Omental fat pad (tissue), 4 donors: ENCODE data around the gene PLXND1. TPM values are rescaled to one million over a fixed set of nuclear protein-coding genes. Genes with fewer than 3 reads are reported as not detected.

ENCODE experiments used
- ATAC-seq: fragments of 150-250 bp; one replicate; pipeline ENCODE4 v1.9.1; 2016; ENCODE audit warnings: mild to moderate bottlenecking, moderate library complexity; ENCODE audit not compliant: low FRiP score
- DNase-seq: peaks from one replicate; pipeline ENCODE4 v3.0.0-alpha.2; 2019; ENCODE audit warnings: low spot score
- CTCF ChIP-seq, 3 donors: fragments of 450-650 bp; IDR thresholded peaks; one replicate each; pipeline ENCODE4 v1.5.1; 2016 to 2017; ENCODE audit warnings: antibody characterized with exemption in 3 of 3, mild to moderate bottlenecking in 3 of 3, moderate library complexity in 2 of 3
- total RNA-seq, 4 donors: library from RNA; depleted of rRNA; stranded (reverse); fragments of >200 nt; gene quantifications; one replicate each; pipeline ENCODE4 v1.1.0, GENCODE V29; 2016

Gene PLXND1
- total RNA-seq, 4 donors from 2014 or later = 82.7 to 364 (median 170) TPM

GRCh38 chr3:129555616-129556357 is 50.7 kb downstream of the PLXND1 start:
- no peak for ATAC-seq

GRCh38 chr3:129555153-129555550 is 51.3 kb downstream of the PLXND1 start:
- ATAC-seq (no peak), DNase-seq (no peak)
- no peak for TF ChIP-seq CTCF (IDR thresholded peaks at IDR 0.05)

More at GRCh38 chr3:129555616-129556357, 50.7 kb downstream of the PLXND1 start:
- DNase-seq = no peak
- no peak for TF ChIP-seq CTCF (IDR thresholded peaks at IDR 0.05)

GRCh38 chr3:129554356-129555152 is 51.9 kb downstream of the PLXND1 start:
- DNase-seq (no peak), ATAC-seq (no peak)
- TF ChIP-seq CTCF (IDR thresholded peaks at IDR 0.05) = no peak

GRCh38 chr3:129553719-129554118 is 52.8 kb downstream of the PLXND1 start:
- no peak for TF ChIP-seq CTCF (IDR thresholded peaks at IDR 0.05)
- DNase-seq = no peak
- ATAC-seq = no peak

- TF ChIP-seq CTCF (IDR thresholded peaks at IDR 0.05) = no peak
- DNase-seq (no peak), ATAC-seq (no peak)
Observed at GRCh38 chr3:129553171-129553570, 53.3 kb downstream of the PLXND1 start.

GRCh38 chr3:129552287-129553050 is 54.0 kb downstream of the PLXND1 start:
- TF ChIP-seq CTCF (IDR thresholded peaks at IDR 0.05) = no peak
- no peak for ATAC-seq
- no peak for DNase-seq
